Measurements from ENCODE around the gene DCC. TPM values are rescaled to one million over a fixed set of nuclear protein-coding genes. Genes with fewer than 3 reads are reported as not detected.

DCC gene
- total RNA-seq, 1 experiment from 2014 or later = 0.39 TPM

GRCh38 chr18:52953387-52953786 lies 613.4 kb downstream of the DCC start:
- no peaks in the 10 kb centered on the region for H3K9me3 ChIP-seq
- Mint-ChIP-seq H3K27ac (ENCODE audit: unreplicated experiment) (peak overlapping the region; percentile 29), H3K27me3 (ENCODE audit: insufficient read depth, unreplicated experiment) (peaks cover under 1% of the 10 kb centered on the region), H3K4me3 (ENCODE audit: unreplicated experiment) (peak overlapping the region; percentile 46), H3K36me3 (ENCODE audit: insufficient read depth, unreplicated experiment) (no peaks in the 10 kb centered on the region), H3K4me1 (ENCODE audit: low read depth, unreplicated experiment) (no peaks in the 10 kb centered on the region), H3K9me3 (ENCODE audit: unreplicated experiment) (peaks cover under 1% of the 10 kb centered on the region)
- TF ChIP-seq, protein P1, sequence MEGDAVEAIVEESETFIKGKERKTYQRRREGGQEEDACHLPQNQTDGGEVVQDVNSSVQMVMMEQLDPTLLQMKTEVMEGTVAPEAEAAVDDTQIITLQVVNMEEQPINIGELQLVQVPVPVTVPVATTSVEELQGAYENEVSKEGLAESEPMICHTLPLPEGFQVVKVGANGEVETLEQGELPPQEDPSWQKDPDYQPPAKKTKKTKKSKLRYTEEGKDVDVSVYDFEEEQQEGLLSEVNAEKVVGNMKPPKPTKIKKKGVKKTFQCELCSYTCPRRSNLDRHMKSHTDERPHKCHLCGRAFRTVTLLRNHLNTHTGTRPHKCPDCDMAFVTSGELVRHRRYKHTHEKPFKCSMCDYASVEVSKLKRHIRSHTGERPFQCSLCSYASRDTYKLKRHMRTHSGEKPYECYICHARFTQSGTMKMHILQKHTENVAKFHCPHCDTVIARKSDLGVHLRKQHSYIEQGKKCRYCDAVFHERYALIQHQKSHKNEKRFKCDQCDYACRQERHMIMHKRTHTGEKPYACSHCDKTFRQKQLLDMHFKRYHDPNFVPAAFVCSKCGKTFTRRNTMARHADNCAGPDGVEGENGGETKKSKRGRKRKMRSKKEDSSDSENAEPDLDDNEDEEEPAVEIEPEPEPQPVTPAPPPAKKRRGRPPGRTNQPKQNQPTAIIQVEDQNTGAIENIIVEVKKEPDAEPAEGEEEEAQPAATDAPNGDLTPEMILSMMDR (IDR thresholded peaks at IDR 0.05; ENCODE audit: insufficient read depth in 1 of 2, low read depth in 1 of 2, low read length in 1 of 2, severe bottlenecking in 1 of 2, unreplicated experiment in 1 of 2) = no peak
- intact Hi-C loops (cut with micrococcal nuclease; ENCODE audit: unreplicated experiment) = no loop called here
- H3K4me1 ChIP-seq = no peaks in the 10 kb centered on the region
- no peaks in the 10 kb centered on the region for H3K36me3 ChIP-seq (ENCODE audit: control insufficient read depth, insufficient read depth, low read length)
- no peaks in the 10 kb centered on the region for H3K27me3 ChIP-seq (replicated peaks; ENCODE audit: control insufficient read depth, insufficient read depth, low read length)
- POLR2A ChIA-PET = no interaction called here
- no TSS peak for BruUV-seq (replicated peaks)
- DNase-seq = peak; percentile 21 to 23
- no peak overlapping the region for H3K4me3 ChIP-seq (ENCODE audit: low read depth, low read length)
- CTCF ChIA-PET = no interaction called here

DNA sequence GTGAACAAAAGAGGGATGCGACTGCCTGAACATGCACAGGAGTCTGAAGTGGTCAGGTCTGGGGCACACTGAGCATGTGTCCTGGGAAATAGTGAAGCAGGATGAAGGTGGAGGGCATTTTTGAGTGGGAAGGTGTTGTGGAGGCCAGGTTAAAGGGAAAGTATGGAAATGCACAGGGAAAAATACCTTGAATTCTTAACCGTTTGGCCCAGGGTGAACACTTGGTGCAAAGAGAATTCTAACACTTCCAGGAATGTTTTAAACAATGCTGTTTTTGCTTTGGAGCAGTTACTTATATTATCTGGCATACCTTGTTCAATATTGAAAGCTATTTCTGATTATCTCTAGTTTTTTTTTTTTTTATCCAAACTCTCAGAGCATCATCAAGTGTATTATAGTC lies 623.5 kb downstream of the DCC start:
- Mint-ChIP-seq H3K36me3 (ENCODE audit: insufficient read depth, unreplicated experiment) (no peaks in the 10 kb centered on the region), H3K9me3 (ENCODE audit: unreplicated experiment) (peaks cover 5% of the 10 kb centered on the region), H3K4me3 (ENCODE audit: unreplicated experiment) (no peak overlapping the region), H3K27ac (ENCODE audit: unreplicated experiment) (no peak overlapping the region), H3K27me3 (ENCODE audit: insufficient read depth, unreplicated experiment) (peaks cover under 1% of the 10 kb centered on the region), H3K4me1 (ENCODE audit: low read depth, unreplicated experiment) (no peaks in the 10 kb centered on the region)
- CTCF ChIA-PET = no interaction called here
- Histone ChIP-seq H3K27me3 (replicated peaks; ENCODE audit: control insufficient read depth, insufficient read depth, low read length) (no peaks in the 10 kb centered on the region), H3K36me3 (ENCODE audit: control insufficient read depth, insufficient read depth, low read length) (no peaks in the 10 kb centered on the region), H3K9me3 (no peaks in the 10 kb centered on the region), H3K4me3 (ENCODE audit: low read depth, low read length) (no peak overlapping the region), H3K4me1 (no peaks in the 10 kb centered on the region)
- intact Hi-C loops (cut with micrococcal nuclease; ENCODE audit: unreplicated experiment) = no loop called here
- no TSS peak for BruUV-seq (replicated peaks)
- POLR2A ChIA-PET = no interaction called here
- TF ChIP-seq, protein P1 (IDR thresholded peaks at IDR 0.05; ENCODE audit: insufficient read depth in 1 of 2, low read depth in 1 of 2, low read length in 1 of 2, severe bottlenecking in 1 of 2, unreplicated experiment in 1 of 2) = no peak
- peak in 1 of 2 experiments; percentile 28 for DNase-seq

- peaks cover 9% of the 10 kb centered on the region for H3K9me3 Mint-ChIP-seq (ENCODE audit: unreplicated experiment)
- CTCF ChIA-PET = no interaction called here
- H3K4me3 Mint-ChIP-seq (ENCODE audit: unreplicated experiment) = no peak overlapping the region
Observed at GRCh38 chr18:52970686-52971085, 630.7 kb downstream of the DCC start.

More at GRCh38 chr18:52970686-52971085, 630.7 kb downstream of the DCC start:
- H3K27ac Mint-ChIP-seq (ENCODE audit: unreplicated experiment) = no peak overlapping the region
- H3K36me3 ChIP-seq (ENCODE audit: control insufficient read depth, insufficient read depth, low read length) = no peaks in the 10 kb centered on the region
- POLR2A ChIA-PET = no interaction called here
- no peaks in the 10 kb centered on the region for H3K36me3 Mint-ChIP-seq (ENCODE audit: insufficient read depth, unreplicated experiment)
- no TSS peak for BruUV-seq (replicated peaks)
- H3K27me3 Mint-ChIP-seq (ENCODE audit: insufficient read depth, unreplicated experiment) = no peaks in the 10 kb centered on the region
- intact Hi-C loops (cut with micrococcal nuclease; ENCODE audit: unreplicated experiment) = no loop called here
- H3K4me3 ChIP-seq (ENCODE audit: low read depth, low read length) = no peak overlapping the region
- no peak for DNase-seq
- H3K4me1 ChIP-seq = no peaks in the 10 kb centered on the region
- H3K27me3 ChIP-seq (replicated peaks; ENCODE audit: control insufficient read depth, insufficient read depth, low read length) = no peaks in the 10 kb centered on the region
- no peaks in the 10 kb centered on the region for H3K9me3 ChIP-seq
- H3K4me1 Mint-ChIP-seq (ENCODE audit: low read depth, unreplicated experiment) = peaks cover 11% of the 10 kb centered on the region
- TF ChIP-seq, protein P1 (IDR thresholded peaks at IDR 0.05; ENCODE audit: insufficient read depth in 1 of 2, low read depth in 1 of 2, low read length in 1 of 2, severe bottlenecking in 1 of 2, unreplicated experiment in 1 of 2) = no peak

All from Caco-2 (cell line).